VCaP (cell line): ENCODE measurements around the gene LMBRD1.
"Not testable (repeated sequence)": the region's sequence is repeated elsewhere in the genome, so short reads cannot be mapped to it uniquely, and the experiment has no call there.

Experiments
- H3K27ac ChIP-seq: fragments of 450-650 bp; 2 replicates; pipeline ENCODE4 v1.5.1; 2017
- TF ChIP-seq, protein P1 (sequence below): fragments of 450-650 bp; conservative IDR thresholded peaks from 2 replicates; pipeline ENCODE4 v1.5.1; 2017; ENCODE audit warnings: mild to moderate bottlenecking, moderate library complexity

Gene LMBRD1

GRCh38 chr6:69825904-69826303 is 29.1 kb upstream of the LMBRD1 start:
- TF ChIP-seq, protein P1, sequence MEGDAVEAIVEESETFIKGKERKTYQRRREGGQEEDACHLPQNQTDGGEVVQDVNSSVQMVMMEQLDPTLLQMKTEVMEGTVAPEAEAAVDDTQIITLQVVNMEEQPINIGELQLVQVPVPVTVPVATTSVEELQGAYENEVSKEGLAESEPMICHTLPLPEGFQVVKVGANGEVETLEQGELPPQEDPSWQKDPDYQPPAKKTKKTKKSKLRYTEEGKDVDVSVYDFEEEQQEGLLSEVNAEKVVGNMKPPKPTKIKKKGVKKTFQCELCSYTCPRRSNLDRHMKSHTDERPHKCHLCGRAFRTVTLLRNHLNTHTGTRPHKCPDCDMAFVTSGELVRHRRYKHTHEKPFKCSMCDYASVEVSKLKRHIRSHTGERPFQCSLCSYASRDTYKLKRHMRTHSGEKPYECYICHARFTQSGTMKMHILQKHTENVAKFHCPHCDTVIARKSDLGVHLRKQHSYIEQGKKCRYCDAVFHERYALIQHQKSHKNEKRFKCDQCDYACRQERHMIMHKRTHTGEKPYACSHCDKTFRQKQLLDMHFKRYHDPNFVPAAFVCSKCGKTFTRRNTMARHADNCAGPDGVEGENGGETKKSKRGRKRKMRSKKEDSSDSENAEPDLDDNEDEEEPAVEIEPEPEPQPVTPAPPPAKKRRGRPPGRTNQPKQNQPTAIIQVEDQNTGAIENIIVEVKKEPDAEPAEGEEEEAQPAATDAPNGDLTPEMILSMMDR = no peak
- H3K27ac ChIP-seq = no peak overlapping the region

DNA sequence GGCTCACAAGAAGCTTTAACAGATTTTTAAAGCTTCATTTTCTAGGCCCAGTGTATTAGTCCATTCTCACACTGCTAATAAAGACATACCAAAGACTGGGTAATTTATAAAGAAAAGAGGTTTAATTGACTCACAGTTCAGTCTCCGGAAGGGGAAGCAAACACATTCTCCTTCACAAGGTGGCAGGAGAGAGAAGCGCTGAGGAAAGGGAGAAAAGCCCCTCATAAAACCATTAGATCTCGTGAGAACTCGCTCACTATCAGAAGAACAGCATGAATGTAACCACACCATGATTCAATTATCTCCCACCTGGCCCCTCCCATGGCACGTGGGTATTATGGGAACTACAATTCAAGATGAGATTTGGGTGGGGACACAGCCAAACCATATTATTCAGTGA is 27.5 kb upstream of the LMBRD1 start:
- H3K27ac ChIP-seq = not testable (repeated sequence)

- no peak overlapping the region for H3K27ac ChIP-seq
- TF ChIP-seq, protein P1 = no peak
Measured at GRCh38 chr6:69820438-69820837, 23.6 kb upstream of the LMBRD1 start.

DNA sequence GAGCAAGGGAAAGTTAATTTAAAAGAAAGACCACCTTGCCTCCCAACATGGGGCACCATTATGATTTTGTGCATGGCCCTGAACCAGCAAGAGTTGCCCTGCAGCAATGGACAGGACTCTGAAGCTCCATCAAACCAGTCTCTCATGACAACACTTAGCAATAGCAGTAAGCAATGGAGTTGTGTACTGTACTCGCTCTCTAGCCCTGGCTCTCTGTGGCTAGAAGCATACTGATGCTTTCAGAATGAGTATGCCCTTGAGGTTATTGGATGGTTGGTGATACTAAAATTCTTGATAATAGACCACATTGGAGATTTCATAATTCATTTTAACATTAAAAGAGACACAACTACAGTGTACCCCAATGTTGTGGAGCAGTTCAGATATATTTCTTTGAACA is 23.2 kb upstream of the LMBRD1 start:
- H3K27ac ChIP-seq = no peak overlapping the region
- TF ChIP-seq, protein P1 = no peak

- TF ChIP-seq, protein P1 = no peak
- H3K27ac ChIP-seq = no peak overlapping the region
Measured at GRCh38 chr6:69819138-69819537, 22.3 kb upstream of the LMBRD1 start.

GRCh38 chr6:69818223-69818930 is 21.6 kb upstream of the LMBRD1 start:
- TF ChIP-seq, protein P1 = no peak
- no peak overlapping the region for H3K27ac ChIP-seq

- no peak overlapping the region for H3K27ac ChIP-seq
- TF ChIP-seq, protein P1 = no peak
Measured at GRCh38 chr6:69817358-69817757, 20.5 kb upstream of the LMBRD1 start.

DNA sequence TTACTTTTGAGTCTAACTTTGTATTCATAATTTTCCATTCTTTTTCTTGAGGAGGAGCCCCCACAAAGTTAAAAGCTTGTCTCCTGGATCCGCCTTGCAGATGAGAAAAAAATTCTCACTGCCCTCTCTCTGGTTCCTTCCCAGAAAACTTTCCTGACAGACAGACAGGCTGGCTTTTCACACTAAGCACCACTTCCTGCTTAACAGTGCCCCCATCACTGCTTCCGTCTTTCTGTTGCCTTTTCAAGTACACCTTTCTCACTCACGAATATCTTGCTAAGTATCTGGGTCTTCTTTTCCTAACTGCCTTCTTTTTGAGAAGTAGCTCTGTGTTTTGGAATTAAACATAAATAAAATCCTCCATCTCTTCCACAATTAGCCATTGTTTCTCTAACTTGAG is 19.8 kb upstream of the LMBRD1 start:
- no peak overlapping the region for H3K27ac ChIP-seq
- TF ChIP-seq, protein P1 = no peak
